HG03571 (cell line): ENCODE data around the gene OPN1SW.

ENCODE experiments used
- ATAC-seq: cut with Tn5 transposase; IDR thresholded peaks from one replicate; pipeline ENCODE4 v1.9.1; 2021; ENCODE audit not compliant: unreplicated experiment

OPN1SW gene

DNA sequence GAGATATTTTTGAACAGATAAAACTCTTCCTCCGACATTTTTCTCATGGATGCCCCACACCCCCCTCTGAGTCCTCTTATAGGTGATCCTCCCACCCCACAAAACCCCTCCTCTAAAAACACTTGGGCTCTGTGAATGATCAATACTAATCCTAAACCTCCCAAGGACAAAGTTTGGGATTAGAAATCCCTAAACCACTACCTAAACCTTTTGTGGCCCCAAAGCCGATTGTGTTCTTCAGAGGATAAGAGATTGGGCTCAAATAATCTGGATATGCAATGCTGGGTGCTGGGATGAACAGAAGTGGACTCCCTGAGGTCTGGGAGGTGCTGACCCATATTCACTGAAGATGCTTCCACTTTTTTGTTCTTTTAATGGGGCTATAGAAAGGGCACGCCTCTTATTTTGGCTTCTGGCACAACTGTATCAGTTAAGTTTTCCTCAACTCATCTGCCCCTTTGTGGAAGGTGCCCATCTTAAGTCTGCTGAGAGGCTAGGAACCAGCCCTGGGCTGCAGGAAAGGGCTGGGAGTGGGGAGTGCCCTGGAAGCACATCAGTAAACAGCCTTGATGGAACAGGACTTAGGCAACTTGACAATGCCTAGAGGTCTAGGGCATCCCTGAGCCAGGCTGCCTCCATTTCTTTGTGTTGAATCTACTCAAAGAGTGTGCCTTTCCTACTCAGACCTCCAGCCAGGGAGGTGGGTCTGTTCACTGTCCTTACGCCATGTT is at the start of gene OPN1SW:
Gene OPN1SW, minus strand, starts transcription at position 51 of the 731 bp plus-strand sequence. Its CDS starts 13 bp downstream, at position 38.
- ATAC-seq, result no peak

- ATAC-seq, result no peak
These were observed 46.1 kb upstream of the OPN1SW start for GRCh38 chr7:128821724-128822123.

GRCh38 chr7:128818694-128819093 is 43.1 kb upstream of the OPN1SW start:
- ATAC-seq, result no peak

DNA sequence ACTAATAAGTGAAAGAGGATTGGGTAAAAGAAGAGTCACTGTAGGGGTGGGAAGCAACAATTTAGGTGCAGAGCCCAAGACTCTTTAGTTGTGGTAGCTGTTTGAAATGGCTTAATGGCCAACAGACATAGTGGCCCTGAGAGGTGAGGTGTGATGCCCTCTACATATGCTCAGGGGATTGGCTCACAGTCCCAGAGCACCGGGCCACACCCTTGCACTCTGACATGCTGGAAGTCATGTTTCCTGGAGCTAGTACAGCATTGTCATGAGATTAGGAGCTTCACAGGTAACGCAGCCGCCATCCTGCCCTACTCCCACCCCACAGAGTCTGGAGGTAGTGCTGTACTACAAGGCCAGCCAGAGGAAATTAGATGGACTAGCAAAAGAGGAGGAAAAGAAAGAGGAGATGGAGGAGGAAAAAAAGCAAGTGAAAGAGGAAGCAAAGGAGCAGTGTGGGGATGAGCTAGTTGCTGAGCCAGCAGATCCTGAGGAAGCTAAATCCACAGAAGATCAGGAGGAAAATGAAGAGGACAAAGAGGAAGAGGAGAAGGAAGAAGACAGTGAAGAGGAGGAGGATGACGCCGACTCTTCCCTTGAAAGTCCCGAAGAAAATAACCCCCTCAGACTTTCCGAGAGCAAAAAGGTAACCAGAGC is 39.8 kb upstream of the OPN1SW start:
- no peak for ATAC-seq

DNA sequence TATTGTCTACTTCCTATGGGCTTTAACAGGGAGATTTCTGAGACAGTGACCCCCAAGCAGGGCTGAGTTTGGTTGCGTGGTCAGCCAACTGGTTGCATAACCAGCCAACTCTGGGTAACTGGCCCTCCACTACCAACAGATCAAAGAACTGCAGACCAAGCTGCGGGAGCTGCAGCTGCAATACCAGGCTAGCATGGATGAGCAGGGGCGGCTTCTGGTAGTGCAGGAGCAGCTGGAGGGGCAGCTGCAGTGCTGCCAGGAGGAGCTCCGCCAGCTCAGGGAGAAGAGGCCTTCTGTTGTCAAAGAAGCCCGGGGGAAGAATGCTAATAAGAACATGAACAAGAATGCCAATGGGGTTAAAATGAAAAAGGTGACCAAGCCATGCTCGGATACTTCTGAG is 38.9 kb upstream of the OPN1SW start:
- ATAC-seq, result no peak

- no peak for ATAC-seq
These were observed 37.0 kb upstream of the OPN1SW start for GRCh38 chr7:128812514-128813168.

- no peak for ATAC-seq
These were observed 36.2 kb upstream of the OPN1SW start for GRCh38 chr7:128811631-128812430.

- no peak for ATAC-seq
These were observed 35.4 kb upstream of the OPN1SW start for GRCh38 chr7:128810997-128811396.

- no peak for ATAC-seq
These were observed 34.9 kb upstream of the OPN1SW start for GRCh38 chr7:128810473-128810872.

DNA sequence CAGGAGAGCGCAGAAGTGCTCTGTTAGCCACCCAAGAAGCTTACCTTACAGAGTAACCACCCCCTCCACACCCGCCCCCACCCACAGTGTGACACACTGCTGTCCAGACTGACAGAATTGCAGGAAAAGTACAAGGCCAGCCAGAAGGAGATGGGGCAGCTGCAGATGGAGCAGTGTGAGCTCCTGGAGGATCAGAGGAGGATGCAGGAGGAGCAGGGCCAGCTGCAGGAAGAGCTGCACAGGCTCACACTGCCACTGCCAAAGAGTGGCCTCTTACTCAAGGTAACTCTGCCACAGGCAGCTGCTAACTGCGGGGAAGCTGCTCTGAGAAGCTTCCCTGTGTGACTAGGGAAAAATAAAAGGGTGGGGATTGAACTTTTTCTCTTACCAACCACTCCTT is 33.8 kb upstream of the OPN1SW start:
- ATAC-seq, result no peak

DNA sequence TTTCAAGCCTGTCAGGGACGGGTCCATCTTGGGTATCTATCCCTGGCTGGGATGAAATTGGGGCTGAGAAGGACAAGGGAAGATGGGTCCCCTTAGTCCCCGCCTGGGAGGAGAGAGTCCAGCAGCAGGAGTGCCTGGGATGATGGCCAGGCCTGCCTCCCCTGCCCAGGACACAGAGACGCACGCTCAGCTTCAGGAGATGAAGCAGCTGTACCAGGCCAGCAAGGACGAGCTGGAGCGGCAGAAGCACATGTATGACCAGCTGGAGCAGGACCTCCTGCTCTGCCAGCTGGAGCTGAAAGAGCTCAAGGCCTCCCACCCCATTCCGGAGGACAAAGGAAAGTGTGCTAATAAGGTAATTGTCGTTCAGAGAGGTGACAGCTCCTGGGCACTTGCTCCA is 31.6 kb upstream of the OPN1SW start:
- ATAC-seq, result no peak

- ATAC-seq, result no peak
These were observed 29.6 kb upstream of the OPN1SW start for GRCh38 chr7:128805225-128805624.

GRCh38 chr7:128804484-128804883 is 28.9 kb upstream of the OPN1SW start:
- no peak for ATAC-seq

DNA sequence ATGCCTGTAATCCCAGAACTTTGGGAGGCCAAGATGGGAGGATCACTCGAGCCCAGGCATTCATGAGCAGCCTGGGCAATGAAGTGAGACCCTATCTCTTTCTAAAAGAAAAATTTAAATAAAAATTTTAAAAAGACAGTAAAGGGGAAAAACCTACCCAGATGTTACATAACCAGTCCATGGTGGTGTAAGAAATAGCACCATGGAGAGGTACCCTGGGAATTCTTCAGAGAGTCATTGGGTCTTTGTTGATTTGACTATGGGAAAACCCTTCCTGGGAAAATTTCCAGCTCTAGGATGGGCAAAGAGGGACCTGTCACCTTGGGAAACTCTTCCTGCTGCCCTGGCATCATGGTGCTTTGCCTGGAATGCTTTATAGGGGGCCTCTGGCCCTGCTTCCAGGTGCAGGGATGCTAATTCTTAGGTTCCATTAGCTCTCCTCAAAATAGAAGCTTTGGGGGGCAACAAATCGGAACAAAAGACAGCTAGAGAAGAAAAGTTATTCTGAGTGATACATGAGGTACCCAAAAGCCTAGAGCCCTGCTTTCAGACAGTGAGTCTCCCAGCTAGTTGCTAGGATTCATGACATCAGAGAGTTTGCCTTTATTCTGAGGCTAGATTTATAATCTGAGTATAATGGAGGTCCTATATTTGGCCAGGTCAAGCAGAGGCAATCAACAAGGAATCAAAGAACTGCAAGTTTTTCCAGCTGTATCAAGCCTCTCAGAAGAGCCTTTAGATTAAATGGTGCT is 26.2 kb upstream of the OPN1SW start:
- ATAC-seq, result no peak

GRCh38 chr7:128801003-128801402 is 25.4 kb upstream of the OPN1SW start:
- no peak for ATAC-seq

GRCh38 chr7:128800567-128800966 is 25.0 kb upstream of the OPN1SW start:
- no peak for ATAC-seq

GRCh38 chr7:128799451-128799850 is 23.9 kb upstream of the OPN1SW start:
- no peak for ATAC-seq

DNA sequence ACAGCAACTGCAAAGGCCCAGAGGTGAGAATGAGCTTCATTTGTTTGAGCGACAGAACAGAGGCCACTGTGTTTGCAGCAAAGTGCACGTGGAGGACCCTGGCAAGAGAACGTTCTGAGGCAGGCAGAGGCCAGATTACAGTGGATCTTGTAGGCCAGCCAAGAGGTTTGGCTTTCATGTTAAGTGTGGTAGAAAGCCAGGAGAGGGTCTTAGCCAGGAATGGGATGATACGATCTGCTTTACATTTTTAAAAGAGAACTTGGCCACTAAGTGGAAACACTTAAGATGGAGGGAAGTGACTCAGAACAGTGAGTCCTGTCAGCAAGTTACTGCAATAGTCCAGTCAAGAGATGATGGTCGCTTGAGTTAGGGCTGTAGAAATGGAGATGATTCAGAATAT is 20.7 kb upstream of the OPN1SW start:
- no peak for ATAC-seq

GRCh38 chr7:128795129-128795528 is 19.5 kb upstream of the OPN1SW start:
- no peak for ATAC-seq

GRCh38 chr7:128794436-128794835 is 18.8 kb upstream of the OPN1SW start:
- ATAC-seq, result no peak

DNA sequence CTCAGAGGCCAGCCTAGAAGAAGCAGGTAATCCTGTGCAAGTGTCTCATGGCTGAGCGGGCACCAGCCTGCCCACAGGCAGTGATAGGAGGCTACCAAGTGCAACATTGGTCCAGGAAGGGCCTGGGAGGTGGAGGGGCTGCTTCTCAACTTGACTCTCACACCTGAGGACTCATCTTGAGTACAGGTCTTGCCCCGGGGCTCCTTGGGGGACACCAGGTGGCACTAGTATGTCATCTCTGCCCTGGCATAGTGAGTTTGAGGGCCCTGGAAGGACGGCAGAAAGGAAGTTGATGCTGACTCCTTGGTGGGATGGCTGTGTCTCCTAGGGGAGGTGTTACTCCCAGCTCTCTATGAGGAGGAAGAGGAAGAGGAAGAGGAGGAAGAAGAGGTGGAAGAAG is 18.4 kb upstream of the OPN1SW start:
- ATAC-seq, result no peak
